Measurements from ENCODE around the gene ENAH.
A peak's percentile ranks its signal among the peaks of the same experiment; 100 is the strongest.
"Not testable (repeated sequence)": the region's sequence is repeated elsewhere in the genome, so short reads cannot be mapped to it uniquely, and the experiment has no call there.

Gene ENAH

GRCh38 chr1:225658041-225658440 lies 5.1 kb upstream of the ENAH start:
- H3K4me1 Mint-ChIP-seq (ENCODE audit: low read depth), result peaks cover 6% of the 10 kb centered on the region
- H3K27ac Mint-ChIP-seq, result no peak overlapping the region
- no peaks in the 10 kb centered on the region for H3K36me3 Mint-ChIP-seq
- H3K4me3 Mint-ChIP-seq, result no peak overlapping the region
- H3K9me3 Mint-ChIP-seq (ENCODE audit: low read depth), result no peaks in the 10 kb centered on the region
- peaks cover 2% of the 10 kb centered on the region for H3K27me3 Mint-ChIP-seq

- Mint-ChIP-seq H3K27ac (no peak overlapping the region), H3K27me3 (peaks cover 2% of the 10 kb centered on the region), H3K4me1 (ENCODE audit: low read depth) (peaks cover 6% of the 10 kb centered on the region), H3K36me3 (no peaks in the 10 kb centered on the region), H3K9me3 (ENCODE audit: low read depth) (no peaks in the 10 kb centered on the region), H3K4me3 (no peak overlapping the region)
Measured at GRCh38 chr1:225657462-225657989, 4.6 kb upstream of the ENAH start.

- peaks cover 11% of the 10 kb centered on the region for H3K27me3 Mint-ChIP-seq
- peaks cover 16% of the 10 kb centered on the region for H3K4me1 Mint-ChIP-seq (ENCODE audit: low read depth)
- H3K9me3 Mint-ChIP-seq (ENCODE audit: low read depth); H3K4me3 Mint-ChIP-seq; H3K27ac Mint-ChIP-seq; H3K36me3 Mint-ChIP-seq: not testable (repeated sequence)
Measured at GRCh38 chr1:225656259-225656655, 3.3 kb upstream of the ENAH start.

GRCh38 chr1:225655509-225656258 lies 2.8 kb upstream of the ENAH start:
- Mint-ChIP-seq H3K27ac (no peak overlapping the region), H3K27me3 (peaks cover 11% of the 10 kb centered on the region), H3K4me1 (ENCODE audit: low read depth) (peaks cover 15% of the 10 kb centered on the region), H3K9me3 (ENCODE audit: low read depth) (no peaks in the 10 kb centered on the region), H3K4me3 (no peak overlapping the region), H3K36me3 (no peaks in the 10 kb centered on the region)

GRCh38 chr1:225654688-225655508 lies 2.0 kb upstream of the ENAH start:
- no peak overlapping the region for H3K27ac Mint-ChIP-seq
- H3K9me3 Mint-ChIP-seq (ENCODE audit: low read depth), result no peaks in the 10 kb centered on the region
- peaks cover 13% of the 10 kb centered on the region for H3K4me1 Mint-ChIP-seq (ENCODE audit: low read depth)
- peaks cover 16% of the 10 kb centered on the region for H3K27me3 Mint-ChIP-seq
- peak overlapping the region; percentile 88 for H3K4me3 Mint-ChIP-seq
- H3K36me3 Mint-ChIP-seq, result no peaks in the 10 kb centered on the region

GRCh38 chr1:225654277-225654597 lies 1.3 kb upstream of the ENAH start:
- H3K27me3 Mint-ChIP-seq, result peaks cover 19% of the 10 kb centered on the region

GRCh38 chr1:225653463-225654276 lies 747 bp upstream of the ENAH start:
- Mint-ChIP-seq H3K36me3 (no peaks in the 10 kb centered on the region), H3K4me1 (ENCODE audit: low read depth) (peaks cover 13% of the 10 kb centered on the region), H3K27me3 (peaks cover 22% of the 10 kb centered on the region), H3K27ac (no peak overlapping the region), H3K4me3 (peak overlapping the region; percentile 88), H3K9me3 (ENCODE audit: low read depth) (no peaks in the 10 kb centered on the region)

More at GRCh38 chr1:225654277-225654597, 1.3 kb upstream of the ENAH start:
- no peaks in the 10 kb centered on the region for H3K9me3 Mint-ChIP-seq (ENCODE audit: low read depth)
- H3K4me3 Mint-ChIP-seq, result peak overlapping the region; percentile 88
- H3K27ac Mint-ChIP-seq, result no peak overlapping the region
- peaks cover 13% of the 10 kb centered on the region for H3K4me1 Mint-ChIP-seq (ENCODE audit: low read depth)
- no peaks in the 10 kb centered on the region for H3K36me3 Mint-ChIP-seq

GRCh38 chr1:225651872-225652728 lies 823 bp downstream of the ENAH start:
- H3K27ac Mint-ChIP-seq, result no peak overlapping the region
- no peaks in the 10 kb centered on the region for H3K36me3 Mint-ChIP-seq
- H3K27me3 Mint-ChIP-seq, result peaks cover 26% of the 10 kb centered on the region
- no peaks in the 10 kb centered on the region for H3K9me3 Mint-ChIP-seq (ENCODE audit: low read depth)
- H3K4me1 Mint-ChIP-seq (ENCODE audit: low read depth), result peaks cover 13% of the 10 kb centered on the region
- peak overlapping the region; percentile 93 for H3K4me3 Mint-ChIP-seq

- no peaks in the 10 kb centered on the region for H3K9me3 Mint-ChIP-seq (ENCODE audit: low read depth)
- peaks cover 26% of the 10 kb centered on the region for H3K27me3 Mint-ChIP-seq
- H3K36me3 Mint-ChIP-seq, result no peaks in the 10 kb centered on the region
- peaks cover 13% of the 10 kb centered on the region for H3K4me1 Mint-ChIP-seq (ENCODE audit: low read depth)
- no peak overlapping the region for H3K27ac Mint-ChIP-seq
- H3K4me3 Mint-ChIP-seq, result peak overlapping the region; percentile 93
Measured at GRCh38 chr1:225651376-225651871, 1.5 kb downstream of the ENAH start.

GRCh38 chr1:225650179-225650578 lies 2.7 kb downstream of the ENAH start:
- H3K9me3 Mint-ChIP-seq (ENCODE audit: low read depth), result no peaks in the 10 kb centered on the region
- no peak overlapping the region for H3K27ac Mint-ChIP-seq
- peaks cover 30% of the 10 kb centered on the region for H3K27me3 Mint-ChIP-seq
- no peak overlapping the region for H3K4me3 Mint-ChIP-seq
- H3K4me1 Mint-ChIP-seq (ENCODE audit: low read depth), result peaks cover 13% of the 10 kb centered on the region
- H3K36me3 Mint-ChIP-seq, result no peaks in the 10 kb centered on the region

- Mint-ChIP-seq H3K9me3 (ENCODE audit: low read depth) (no peaks in the 10 kb centered on the region), H3K4me3 (no peak overlapping the region), H3K4me1 (ENCODE audit: low read depth) (no peaks in the 10 kb centered on the region), H3K27me3 (peaks cover 23% of the 10 kb centered on the region), H3K36me3 (peaks cover 3% of the 10 kb centered on the region), H3K27ac (no peak overlapping the region)
Measured at GRCh38 chr1:225645194-225645895, 7.6 kb downstream of the ENAH start.

GRCh38 chr1:225644666-225645065 lies 8.3 kb downstream of the ENAH start:
- H3K4me1 Mint-ChIP-seq (ENCODE audit: low read depth), result no peaks in the 10 kb centered on the region
- H3K9me3 Mint-ChIP-seq (ENCODE audit: low read depth), result no peaks in the 10 kb centered on the region
- H3K36me3 Mint-ChIP-seq, result peaks cover 3% of the 10 kb centered on the region
- no peak overlapping the region for H3K27ac Mint-ChIP-seq
- no peak overlapping the region for H3K4me3 Mint-ChIP-seq
- peaks cover 16% of the 10 kb centered on the region for H3K27me3 Mint-ChIP-seq

- H3K4me1 Mint-ChIP-seq (ENCODE audit: low read depth), result no peaks in the 10 kb centered on the region
- H3K9me3 Mint-ChIP-seq (ENCODE audit: low read depth), result no peaks in the 10 kb centered on the region
- no peak overlapping the region for H3K4me3 Mint-ChIP-seq
- H3K27ac Mint-ChIP-seq, result no peak overlapping the region
- peaks cover 9% of the 10 kb centered on the region for H3K27me3 Mint-ChIP-seq
- H3K36me3 Mint-ChIP-seq, result peaks cover 3% of the 10 kb centered on the region
Measured at GRCh38 chr1:225642177-225642576, 10.7 kb downstream of the ENAH start.

All from activated naive CD8-positive, alpha-beta T cell (primary cell).